ENCODE results near the gene THSD4.

GRCh38 chr15:71250936-71251583 lies 135.8 kb downstream of the THSD4 start:
- no peak for TF ChIP-seq CTCF (IDR thresholded peaks at IDR 0.05)
- TF ChIP-seq POLR2A (IDR thresholded peaks at IDR 0.05), result no peak
- TF ChIP-seq EP300 (IDR thresholded peaks at IDR 0.05), result no peak
- TF ChIP-seq POLR2AphosphoS5 (IDR thresholded peaks at IDR 0.05), result no peak

Measured in suprapubic skin (tissue), 4 donors.